HG03095 (cell line): ENCODE results near the gene TBC1D10A.
"Not testable (repeated sequence)": the region's sequence is repeated elsewhere in the genome, so short reads cannot be mapped to it uniquely, and the experiment has no call there.

Experiments
- ATAC-seq: cut with Tn5 transposase; IDR thresholded peaks from one replicate; pipeline ENCODE4 v1.9.1; 2021; ENCODE audit warnings: moderate library complexity; ENCODE audit not compliant: unreplicated experiment

The TBC1D10A gene

GRCh38 chr22:30348404-30348803 lies 21.7 kb upstream of the TBC1D10A start:
- no peak for ATAC-seq

- no peak for ATAC-seq
Measured at GRCh38 chr22:30347255-30347892, 20.6 kb upstream of the TBC1D10A start.

GRCh38 chr22:30344447-30345200 lies 17.9 kb upstream of the TBC1D10A start:
- no peak for ATAC-seq

- no peak for ATAC-seq
Measured at GRCh38 chr22:30340911-30341685, 14.4 kb upstream of the TBC1D10A start.

- no peak for ATAC-seq
Measured at GRCh38 chr22:30338802-30339201, 12.1 kb upstream of the TBC1D10A start.

- not testable (repeated sequence) for ATAC-seq
Measured at GRCh38 chr22:30338341-30338740, 11.6 kb upstream of the TBC1D10A start.

- ATAC-seq, result no peak
Measured at GRCh38 chr22:30337461-30337778, 10.7 kb upstream of the TBC1D10A start.

GRCh38 chr22:30336752-30337460 lies 10.2 kb upstream of the TBC1D10A start:
- ATAC-seq, result no peak

GRCh38 chr22:30335236-30335635 lies 8.5 kb upstream of the TBC1D10A start:
- no peak for ATAC-seq

- ATAC-seq, result no peak
Measured at GRCh38 chr22:30334646-30335045, 7.9 kb upstream of the TBC1D10A start.

GRCh38 chr22:30333707-30334087 lies 7.0 kb upstream of the TBC1D10A start:
- no peak for ATAC-seq

GRCh38 chr22:30332994-30333706 lies 6.4 kb upstream of the TBC1D10A start:
- no peak for ATAC-seq

- no peak for ATAC-seq
Measured at GRCh38 chr22:30332551-30332950, 5.8 kb upstream of the TBC1D10A start.

- ATAC-seq, result no peak
Measured at GRCh38 chr22:30328466-30329049, 1.8 kb upstream of the TBC1D10A start.

GRCh38 chr22:30327864-30328345 lies 1.2 kb upstream of the TBC1D10A start:
- ATAC-seq, result no peak

- ATAC-seq, result peak; percentile 13
Measured at GRCh38 chr22:30326255-30326705, 461 bp downstream of the TBC1D10A start.

- no peak for ATAC-seq
Measured at GRCh38 chr22:30325724-30326254, 952 bp downstream of the TBC1D10A start.

- ATAC-seq, result no peak
Measured at GRCh38 chr22:30325065-30325720, 1.5 kb downstream of the TBC1D10A start.

- ATAC-seq, result no peak
Measured at GRCh38 chr22:30324014-30324730, 2.6 kb downstream of the TBC1D10A start.
